KMS-11 (cell line): ENCODE measurements around the gene FAM117A.

Experiments used
- H2AFZ ChIP-seq: fragments of 200-600 bp; sonication (generic); 2 replicates; pipeline ENCODE4 v1.6.1; 2016; ENCODE audit warnings: antibody characterized with exemption, mixed run types, low read depth
- H3K27ac ChIP-seq: fragments of 200-600 bp; sonication (generic); 2 replicates; pipeline ENCODE4 v1.6.1; 2016; ENCODE audit warnings: mild to moderate bottlenecking, mixed run types
- H3K27me3 ChIP-seq: fragments of 200-600 bp; sonication (generic); 2 replicates; pipeline ENCODE4 v1.6.1; 2017; ENCODE audit warnings: mild to moderate bottlenecking, low read depth, mixed run types, moderate library complexity; ENCODE audit not compliant: insufficient read depth
- H3K36me3 ChIP-seq: fragments of 200-600 bp; sonication (generic); 2 replicates; pipeline ENCODE4 v1.6.1; 2017; ENCODE audit warnings: mild to moderate bottlenecking, mixed run types; ENCODE audit not compliant: insufficient read depth
- H3K4me1 ChIP-seq: fragments of 200-600 bp; sonication (generic); 2 replicates; pipeline ENCODE4 v1.6.1; 2016; ENCODE audit warnings: mild to moderate bottlenecking, low read depth, mixed run types; ENCODE audit not compliant: poor library complexity, severe bottlenecking
- H3K4me2 ChIP-seq: fragments of 200-600 bp; sonication (generic); 2 replicates; pipeline ENCODE4 v1.7.0; 2016; ENCODE audit warnings: mild to moderate bottlenecking, mixed run types
- H3K4me3 ChIP-seq: fragments of 200-600 bp; sonication (generic); IDR thresholded peaks from 2 replicates; pipeline ENCODE4 v1.6.1; 2017; ENCODE audit warnings: low read depth, low read length, mixed read lengths; ENCODE audit not compliant: insufficient read depth
- H3K79me2 ChIP-seq: fragments of 200-600 bp; sonication (generic); 2 replicates; pipeline ENCODE4 v1.6.1; 2016; ENCODE audit warnings: low read depth, mixed run types; ENCODE audit not compliant: insufficient read depth
- H3K9ac ChIP-seq: fragments of 200-600 bp; sonication (generic); 2 replicates; pipeline ENCODE4 v1.6.1; 2016; ENCODE audit warnings: mild to moderate bottlenecking, mixed run types
- H4K20me1 ChIP-seq: fragments of 200-600 bp; sonication (generic); 2 replicates; pipeline ENCODE4 v1.6.1; 2016; ENCODE audit warnings: mild to moderate bottlenecking, mixed run types; ENCODE audit not compliant: insufficient read depth
- TF ChIP-seq, protein P1 (sequence below): fragments of 200-600 bp; sonication (generic); conservative IDR thresholded peaks from 2 replicates; pipeline ENCODE4 v1.6.1; 2017; ENCODE audit warnings: low read depth, mild to moderate bottlenecking, antibody characterized with exemption, low read length, moderate library complexity, mixed read lengths

FAM117A gene

DNA sequence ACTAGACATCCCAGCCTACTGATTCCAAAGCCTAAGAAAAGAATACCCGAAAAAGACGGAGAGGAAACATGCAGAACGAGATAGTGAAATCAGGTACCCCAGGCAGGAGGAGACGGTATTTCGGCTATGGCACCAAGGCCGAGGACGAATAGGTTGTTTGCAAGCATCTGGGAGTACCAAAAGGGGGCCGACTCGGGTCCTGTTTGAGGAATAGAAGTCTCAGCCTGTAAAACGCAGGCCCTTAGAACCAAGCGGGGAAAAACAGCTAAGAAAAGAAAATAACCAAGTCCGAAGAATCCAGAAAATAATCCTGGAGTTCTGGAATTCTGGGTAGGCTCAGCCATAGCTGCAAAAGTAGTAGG is 56.7 kb downstream of the FAM117A start:
- Histone ChIP-seq H3K36me3 (no peaks in the 10 kb centered on the region; the same call in 1 of the 2 replicates), H2AFZ (peak overlapping the region; percentile 77; the same call in 1 of the 2 replicates), H3K79me2 (peaks cover 18% of the 10 kb centered on the region), H4K20me1 (no peaks in the 10 kb centered on the region), H3K4me1 (peaks cover 22% of the 10 kb centered on the region), H3K27ac (peak overlapping the region; percentile 88), H3K27me3 (no peaks in the 10 kb centered on the region), H3K4me3 (peak overlapping the region; percentile 55), H3K9ac (peak overlapping the region; percentile 98), H3K4me2 (peak overlapping the region; percentile 89)
- TF ChIP-seq, protein P1, sequence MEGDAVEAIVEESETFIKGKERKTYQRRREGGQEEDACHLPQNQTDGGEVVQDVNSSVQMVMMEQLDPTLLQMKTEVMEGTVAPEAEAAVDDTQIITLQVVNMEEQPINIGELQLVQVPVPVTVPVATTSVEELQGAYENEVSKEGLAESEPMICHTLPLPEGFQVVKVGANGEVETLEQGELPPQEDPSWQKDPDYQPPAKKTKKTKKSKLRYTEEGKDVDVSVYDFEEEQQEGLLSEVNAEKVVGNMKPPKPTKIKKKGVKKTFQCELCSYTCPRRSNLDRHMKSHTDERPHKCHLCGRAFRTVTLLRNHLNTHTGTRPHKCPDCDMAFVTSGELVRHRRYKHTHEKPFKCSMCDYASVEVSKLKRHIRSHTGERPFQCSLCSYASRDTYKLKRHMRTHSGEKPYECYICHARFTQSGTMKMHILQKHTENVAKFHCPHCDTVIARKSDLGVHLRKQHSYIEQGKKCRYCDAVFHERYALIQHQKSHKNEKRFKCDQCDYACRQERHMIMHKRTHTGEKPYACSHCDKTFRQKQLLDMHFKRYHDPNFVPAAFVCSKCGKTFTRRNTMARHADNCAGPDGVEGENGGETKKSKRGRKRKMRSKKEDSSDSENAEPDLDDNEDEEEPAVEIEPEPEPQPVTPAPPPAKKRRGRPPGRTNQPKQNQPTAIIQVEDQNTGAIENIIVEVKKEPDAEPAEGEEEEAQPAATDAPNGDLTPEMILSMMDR, result 0 out of 2 replicates have a peak, but pooled peaks have one; percentile 14

DNA sequence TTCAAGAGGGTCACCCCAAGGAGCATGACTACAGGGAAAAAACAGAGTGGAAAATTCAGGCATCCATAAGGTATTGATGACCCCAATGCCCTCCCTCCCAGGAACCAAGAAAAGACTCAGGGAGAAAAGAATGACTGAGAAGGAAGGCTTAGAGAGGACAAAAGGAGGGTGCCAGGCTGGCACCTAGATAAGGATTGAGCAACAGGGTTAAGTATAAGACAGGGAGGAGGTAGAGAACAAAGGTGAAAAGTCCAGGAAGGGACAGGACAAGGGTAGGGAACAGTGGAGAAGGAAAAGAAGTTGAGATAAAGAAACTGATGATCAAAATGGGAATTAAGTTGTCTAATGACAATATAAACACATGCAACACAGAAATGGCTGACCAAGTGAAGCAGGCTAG is 58.7 kb downstream of the FAM117A start:
- Histone ChIP-seq H3K4me3 (no peak overlapping the region), H3K79me2 (peaks cover 18% of the 10 kb centered on the region), H3K9ac (no peak overlapping the region), H3K4me1 (peaks cover 22% of the 10 kb centered on the region), H3K27me3 (no peaks in the 10 kb centered on the region), H2AFZ (no peak overlapping the region), H3K36me3 (no peaks in the 10 kb centered on the region; the same call in 1 of the 2 replicates), H3K27ac (no peak overlapping the region), H3K4me2 (no peak overlapping the region), H4K20me1 (no peaks in the 10 kb centered on the region)
- TF ChIP-seq, protein P1, result no peak

DNA sequence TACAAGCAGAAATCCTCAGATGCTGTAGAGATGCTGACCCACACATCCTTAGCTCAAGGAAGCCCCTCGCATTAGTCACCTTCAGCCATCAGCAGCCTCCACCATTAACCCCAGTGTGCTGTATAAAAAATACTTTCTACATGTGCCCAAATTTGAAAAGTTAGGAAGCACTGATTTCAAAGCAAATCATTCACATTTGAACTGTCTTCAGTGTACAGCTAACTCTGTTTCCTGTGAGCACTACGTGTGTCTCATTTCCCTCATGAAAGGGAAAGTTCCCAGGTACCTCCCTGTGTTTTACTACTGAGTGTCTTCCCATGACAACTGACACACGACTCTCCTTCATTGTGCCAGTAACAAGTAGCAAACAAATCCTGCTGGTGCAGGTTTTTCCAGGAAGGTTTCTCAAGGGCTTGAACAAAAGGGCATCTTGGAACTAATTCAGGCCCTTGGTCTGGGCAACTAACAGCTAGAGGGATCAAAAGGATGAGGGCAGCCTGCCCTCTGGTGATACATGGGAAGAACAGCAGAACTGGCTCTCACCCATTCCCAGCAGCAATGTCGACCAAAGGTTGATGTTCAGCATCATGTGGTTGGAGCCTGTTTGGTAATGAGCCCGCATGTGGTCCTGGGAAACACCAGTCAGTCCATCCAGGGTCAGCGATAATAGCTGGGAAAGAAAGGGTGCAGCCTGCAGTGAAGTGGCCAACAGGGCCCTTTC is 60.2 kb downstream of the FAM117A start:
- no peaks in the 10 kb centered on the region; the same call in 1 of the 2 replicates for H3K36me3 ChIP-seq
- no peak overlapping the region for H3K4me3 ChIP-seq
- H3K79me2 ChIP-seq, result peaks cover 18% of the 10 kb centered on the region

DNA sequence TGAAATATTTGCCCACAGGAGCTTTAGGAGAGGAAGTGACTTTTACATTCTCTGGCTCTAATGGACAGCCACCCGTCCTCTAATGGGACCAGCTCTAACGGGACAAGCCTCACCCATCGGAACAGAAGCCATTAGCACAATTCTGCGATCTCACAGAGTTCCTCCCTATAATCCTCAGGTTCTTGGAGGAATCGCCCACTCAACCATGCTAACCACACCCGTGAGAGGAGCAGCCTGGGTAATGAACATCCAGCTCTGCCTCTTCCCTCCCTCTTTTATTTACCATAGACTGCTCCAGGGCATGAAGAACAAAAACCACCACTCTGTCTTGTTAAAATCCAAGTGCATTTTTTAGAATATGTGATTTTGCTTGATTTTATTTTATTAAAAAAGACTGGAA is 63.0 kb downstream of the FAM117A start:
- H3K79me2 ChIP-seq, result no peaks in the 10 kb centered on the region; the same call in 1 of the 2 replicates
- TF ChIP-seq, protein P1, result no peak
- H3K27ac ChIP-seq, result no peak overlapping the region
- no peak overlapping the region for H2AFZ ChIP-seq
- no peaks in the 10 kb centered on the region for H4K20me1 ChIP-seq
- peaks cover 2% of the 10 kb centered on the region for H3K4me1 ChIP-seq
- H3K4me3 ChIP-seq, result no peak overlapping the region
- no peaks in the 10 kb centered on the region; the same call in 1 of the 2 replicates for H3K36me3 ChIP-seq
- no peak overlapping the region for H3K9ac ChIP-seq
- H3K27me3 ChIP-seq, result no peaks in the 10 kb centered on the region
- H3K4me2 ChIP-seq, result no peak overlapping the region

More for the DNA sequence above, 60.2 kb downstream of the FAM117A start:
- no peak overlapping the region for H3K4me2 ChIP-seq
- no peaks in the 10 kb centered on the region for H4K20me1 ChIP-seq
- no peak overlapping the region for H2AFZ ChIP-seq
- H3K27ac ChIP-seq, result no peak overlapping the region
- H3K9ac ChIP-seq, result no peak overlapping the region
- peaks cover 20% of the 10 kb centered on the region for H3K4me1 ChIP-seq
- no peaks in the 10 kb centered on the region for H3K27me3 ChIP-seq
- TF ChIP-seq, protein P1, result peak; percentile 73
